Ovary (tissue), 9 donors: ENCODE measurements around the gene RPRD2. TPM values are rescaled to one million over a fixed set of nuclear protein-coding genes. Genes with fewer than 3 reads are reported as not detected.

Experiments used
- DNase-seq, 5 donors: peaks; one replicate each; pipeline ENCODE4 v3.0.0-alpha.2; 2019 to 2020
- H3K27ac ChIP-seq, 2 donors: fragments of 200-600 bp; one replicate each; pipeline versions ENCODE4 v1.5.1 to v1.8.0; 2019 to 2022
- H3K27me3 ChIP-seq: fragments of 200-600 bp; one replicate; pipeline ENCODE4 v1.8.0; 2022
- H3K36me3 ChIP-seq: fragments of 200-600 bp; sonication (generic); one replicate; pipeline ENCODE4 v1.5.1; 2019
- H3K4me1 ChIP-seq: one replicate; pipeline ENCODE4 v1.8.1; 2013; ENCODE audit warnings: mild to moderate bottlenecking, moderate library complexity; ENCODE audit not compliant: insufficient read depth
- H3K4me3 ChIP-seq: fragments of 200-600 bp; sonication (generic); one replicate; pipeline ENCODE4 v1.5.1; 2017
- H3K9me3 ChIP-seq, 2 donors: fragments of 200-600 bp in 1 of 2; sonication (generic) in 1 of 2; one replicate each; pipeline versions ENCODE4 v1.5.1 to v1.8.1; 2013 to 2019; ENCODE audit warnings: mild to moderate bottlenecking in 1 of 2, moderate library complexity in 1 of 2
- CTCF ChIP-seq, 3 donors: fragments of 450-650 bp in 2 of 3; fragments of 200-600 bp in 1 of 3; IDR thresholded peaks; one replicate each; pipeline versions ENCODE4 v1.5.1 to v1.8.0; 2016 to 2022; ENCODE audit warnings: antibody characterized with exemption in 3 of 3, mild to moderate bottlenecking in 1 of 3
- EP300 ChIP-seq: sonication (generic); formaldehyde crosslinking; IDR thresholded peaks from one replicate; pipeline ENCODE4 v1.6.1; 2017; ENCODE audit warnings: antibody characterized with exemption
- POLR2A ChIP-seq: fragments of 450-650 bp; IDR thresholded peaks from one replicate; pipeline ENCODE4 v1.6.1; 2017; ENCODE audit warnings: antibody characterized with exemption, mild to moderate bottlenecking, moderate library complexity
- WGBS, 3 donors: extraction: QIAGEN DNeasy Blood & Tissue Kit in 1 of 3; methylation state at CpG; one replicate each; pipeline versions ENCODE4 v1.1.5 to v1.1.7; 2013 to 2017; 5-methylcytosine and 5-hydroxymethylcytosine counted together
- intact Hi-C, 4 donors: fragments of 100-400 bp; cut with DNase I; formaldehyde crosslinking; loops; one replicate each; pipeline versions ENCODE4 v1.11.0 to v1.15.1; 2022 to 2023
- polyA plus RNA-seq, 2 donors: library from polyadenylated mRNA; stranded (reverse); fragments of 200-250 nt in 1 of 2; fragments of 350-450 nt in 1 of 2; fragmentation: Illumina TruSeq in 1 of 2; extraction: RNeasy Lipid Tissue Mini Kit (QIAGEN cat#74804) in 1 of 2; gene quantifications; one replicate each; pipeline ENCODE4 v1.2.3, GENCODE V29; 2013 to 2014
- total RNA-seq, 7 donors: library from RNA; depleted of rRNA in 2 of 7; stranded (reverse); fragments of >200 nt in 2 of 7; fragmentation: NEBNext Ultra II Directional in 3 of 7; extraction: Animal tissue kit (Norgen Biotek cat#: 25700) in 3 of 7; gene quantifications; one replicate each; pipeline versions ENCODE4 v1.1.0 to v1.2.4, GENCODE V29; 2016 to 2023
- donor health status: DM: no; HTN: no; CAD: no; lungs with moderate emphysema.
- donor health status: DM: no; HTN: no; CAD: no.
- donor health status: Bipolar disorder and iron deficiency.
- donor health status: DM: yes; HTN: yes; CAD: no.
- donor health status: DM: no; HTN: no; CAD: no.
- donor health status: DM: yes; HTN: yes; CAD: no.

The RPRD2 gene
- total and polyA plus RNA-seq, 9 donors = 18.2 to 55.6 (median 43.9) TPM

- Histone ChIP-seq H3K27me3 (no peaks in the 10 kb centered on the region), H3K9me3 (no peaks in the 10 kb centered on the region), H3K4me3 (no peak overlapping the region), H3K36me3 (no peaks in the 10 kb centered on the region), H3K4me1 (peaks cover 4% of the 10 kb centered on the region), H3K27ac (no peak overlapping the region)
- WGBS, 3 donors = 90 to 97% (median 93%) methylated on average over 5 of the region's 5 CpGs
- TF ChIP-seq CTCF (IDR thresholded peaks at IDR 0.05) (no peak), POLR2A (no peak), EP300 (no peak)
- DNase-seq = no peak
- intact Hi-C loops = no loop called here
Observed at GRCh38 chr1:150420560-150421265, 56.8 kb downstream of the RPRD2 start.

GRCh38 chr1:150422541-150422940, 58.6 kb downstream of the RPRD2 start:
- Histone ChIP-seq H3K4me3 (no peak overlapping the region), H3K4me1 (peaks cover 2% of the 10 kb centered on the region), H3K27me3 (no peaks in the 10 kb centered on the region), H3K27ac (no peak overlapping the region), H3K36me3 (no peaks in the 10 kb centered on the region), H3K9me3 (no peaks in the 10 kb centered on the region)
- 90 to 98% (median 95%) methylated on average over 2 of the region's 2 CpGs for WGBS, 3 donors
- intact Hi-C loops = no loop called here
- no peak for DNase-seq
- TF ChIP-seq EP300 = no peak
- no peak for TF ChIP-seq CTCF (IDR thresholded peaks at IDR 0.05)
- TF ChIP-seq POLR2A = no peak

DNA sequence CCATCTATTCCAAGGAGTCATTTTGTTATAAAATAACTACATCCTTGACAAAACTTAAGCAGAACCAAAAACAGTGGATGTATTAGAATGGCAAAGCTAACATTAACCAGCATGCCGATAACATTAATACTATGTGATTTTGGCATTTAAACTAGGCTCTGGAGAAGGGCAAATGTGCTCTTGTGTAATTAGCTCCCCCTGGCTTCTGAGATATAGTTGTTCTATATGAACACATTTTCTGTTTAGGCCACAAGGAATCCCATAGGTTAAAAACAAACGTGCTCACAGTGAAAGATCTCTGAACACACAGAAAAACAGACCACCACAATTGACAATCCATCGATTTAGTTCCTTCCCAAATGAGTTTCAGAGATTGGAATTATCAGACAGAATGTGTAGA, 65.9 kb downstream of the RPRD2 start:
- Histone ChIP-seq H3K9me3 (no peaks in the 10 kb centered on the region), H3K36me3 (no peaks in the 10 kb centered on the region), H3K4me1 (peaks cover 2% of the 10 kb centered on the region), H3K27me3 (no peaks in the 10 kb centered on the region), H3K27ac (no peak overlapping the region), H3K4me3 (no peak overlapping the region)
- no peak for TF ChIP-seq POLR2A
- TF ChIP-seq CTCF (IDR thresholded peaks at IDR 0.05) = no peak
- no peak for TF ChIP-seq EP300
- WGBS, 3 donors = 63 to 75% (median 71%) methylated on average over 3 of the region's 3 CpGs
- intact Hi-C loops = no loop called here
- DNase-seq = no peak

DNA sequence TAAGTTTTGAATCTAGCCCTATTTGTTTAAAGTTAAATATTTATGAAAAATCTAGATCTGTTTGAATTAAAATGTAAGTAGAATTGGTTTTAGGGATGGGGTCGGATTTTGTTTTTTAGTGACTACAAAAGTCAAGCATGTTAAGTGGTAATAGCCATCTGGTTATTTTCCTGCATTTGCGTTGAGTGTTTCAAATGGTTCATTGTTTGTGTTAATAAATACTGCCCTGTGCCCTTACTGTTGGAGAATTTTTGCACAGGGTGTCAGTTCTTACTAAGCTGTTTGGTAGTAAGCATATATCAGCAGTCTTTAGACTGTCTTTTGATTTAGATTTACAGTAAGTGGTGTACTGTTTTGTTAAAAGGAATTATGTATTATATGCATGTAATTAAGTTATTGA, 77.2 kb downstream of the RPRD2 start:
- Histone ChIP-seq H3K9me3 (no peaks in the 10 kb centered on the region), H3K4me3 (no peak overlapping the region), H3K36me3 (no peaks in the 10 kb centered on the region), H3K27me3 (no peaks in the 10 kb centered on the region), H3K27ac (no peak overlapping the region), H3K4me1 (no peaks in the 10 kb centered on the region)
- no peak for DNase-seq
- WGBS, 3 donors = 36 to 68% (median 49%) methylated on average over 2 of the region's 2 CpGs
- no peak for TF ChIP-seq EP300
- no peak for TF ChIP-seq POLR2A
- TF ChIP-seq CTCF (IDR thresholded peaks at IDR 0.05) = no peak
- intact Hi-C loops = no loop called here
